ENCODE measurements around the gene FAAP100. TPM values are rescaled to one million over a fixed set of nuclear protein-coding genes. Genes with fewer than 3 reads are reported as not detected.
A peak's percentile ranks its signal among the peaks of the same experiment; 100 is the strongest.

Gene FAAP100
- 41.4 and 49.1 TPM in 2 replicates for total RNA-seq

GRCh38 chr17:81552244-81553017, at the start of gene FAAP100:
FAAP100 (minus strand) TSS chr17:81552353; CDS start chr17:81552330, 23 bp downstream.
- Histone ChIP-seq H3K36me3 (ENCODE audit: control insufficient read depth, insufficient read depth, low read length) (no peaks in the 10 kb centered on the region), H3K4me3 (ENCODE audit: low read depth, low read length) (peak within 1 kb of the TSS; percentile 64), H3K27me3 (ENCODE audit: control insufficient read depth, insufficient read depth, low read length) (no peaks in the 10 kb centered on the region)
- TF ChIP-seq CTCF (IDR thresholded peaks at IDR 0.05; ENCODE audit: insufficient read depth, low read length, poor library complexity, severe bottlenecking), result no peak
- DNase-seq (ENCODE audit: low read depth), result no peak

GRCh38 chr17:81601525-81602120, 49.5 kb upstream of the FAAP100 start:
- no peak for DNase-seq (ENCODE audit: low read depth)
- Histone ChIP-seq H3K4me3 (ENCODE audit: low read depth, low read length) (no peak overlapping the region), H3K36me3 (ENCODE audit: control insufficient read depth, insufficient read depth, low read length) (peaks cover 6% of the 10 kb centered on the region), H3K27me3 (ENCODE audit: control insufficient read depth, insufficient read depth, low read length) (no peaks in the 10 kb centered on the region)
- TF ChIP-seq CTCF (IDR thresholded peaks at IDR 0.05; ENCODE audit: insufficient read depth, low read length, poor library complexity, severe bottlenecking), result peak; percentile 62

GRCh38 chr17:81599719-81600486, 47.8 kb upstream of the FAAP100 start:
- Histone ChIP-seq H3K36me3 (ENCODE audit: control insufficient read depth, insufficient read depth, low read length) (peaks cover 6% of the 10 kb centered on the region), H3K27me3 (ENCODE audit: control insufficient read depth, insufficient read depth, low read length) (no peaks in the 10 kb centered on the region), H3K4me3 (ENCODE audit: low read depth, low read length) (no peak overlapping the region)
- no peak for DNase-seq (ENCODE audit: low read depth)
- no peak for TF ChIP-seq CTCF (IDR thresholded peaks at IDR 0.05; ENCODE audit: insufficient read depth, low read length, poor library complexity, severe bottlenecking)

- Histone ChIP-seq H3K36me3 (ENCODE audit: control insufficient read depth, insufficient read depth, low read length) (peaks cover 1% of the 10 kb centered on the region), H3K4me3 (ENCODE audit: low read depth, low read length) (no peak overlapping the region), H3K27me3 (ENCODE audit: control insufficient read depth, insufficient read depth, low read length) (no peaks in the 10 kb centered on the region)
- TF ChIP-seq CTCF (IDR thresholded peaks at IDR 0.05; ENCODE audit: insufficient read depth, low read length, poor library complexity, severe bottlenecking), result no peak
- DNase-seq (ENCODE audit: low read depth), result no peak
Measured at GRCh38 chr17:81593105-81593871, 41.1 kb upstream of the FAAP100 start.

GRCh38 chr17:81591971-81592370, 39.8 kb upstream of the FAAP100 start:
- Histone ChIP-seq H3K27me3 (ENCODE audit: control insufficient read depth, insufficient read depth, low read length) (no peaks in the 10 kb centered on the region), H3K36me3 (ENCODE audit: control insufficient read depth, insufficient read depth, low read length) (peaks cover 1% of the 10 kb centered on the region), H3K4me3 (ENCODE audit: low read depth, low read length) (no peak overlapping the region)
- no peak for TF ChIP-seq CTCF (IDR thresholded peaks at IDR 0.05; ENCODE audit: insufficient read depth, low read length, poor library complexity, severe bottlenecking)
- no peak for DNase-seq (ENCODE audit: low read depth)

Measured in kidney epithelial cell (primary cell).